ENCODE measurements around the gene GFY.
A peak's percentile ranks its signal among the peaks of the same experiment; 100 is the strongest.
"Not testable (repeated sequence)": the region's sequence is repeated elsewhere in the genome, so short reads cannot be mapped to it uniquely, and the experiment has no call there.

Gene GFY

GRCh38 chr19:49444100-49444700 lies 19.0 kb downstream of the GFY start:
- not testable (repeated sequence) for DNase-seq (ENCODE audit: low spot score)

GRCh38 chr19:49445997-49446396 lies 20.8 kb downstream of the GFY start:
- DNase-seq (ENCODE audit: low spot score) = no peak

GRCh38 chr19:49447485-49448431 lies 22.6 kb downstream of the GFY start:
- no peak for DNase-seq (ENCODE audit: low spot score)

- DNase-seq (ENCODE audit: low spot score) = no peak
Measured at GRCh38 chr19:49448432-49448786, 23.2 kb downstream of the GFY start.

GRCh38 chr19:49450405-49450804 lies 25.2 kb downstream of the GFY start:
- DNase-seq (ENCODE audit: low spot score) = no peak

GRCh38 chr19:49451430-49452181 lies 26.4 kb downstream of the GFY start, which contains the start of gene PIH1D1:
PIH1D1 (minus strand) TSS chr19:49451814; CDS start chr19:49451574, 240 bp downstream.
- peak; percentile 93 for DNase-seq (ENCODE audit: low spot score)

GRCh38 chr19:49453013-49453756 lies 28.0 kb downstream of the GFY start, which contains the start of gene ALDH16A1:
ALDH16A1 (plus strand) TSS chr19:49453225; CDS start chr19:49453332, 107 bp downstream.
- peak; percentile 99 for DNase-seq (ENCODE audit: low spot score)

- no peak for DNase-seq (ENCODE audit: low spot score)
Measured at GRCh38 chr19:49453757-49454240, 28.6 kb downstream of the GFY start.

DNA sequence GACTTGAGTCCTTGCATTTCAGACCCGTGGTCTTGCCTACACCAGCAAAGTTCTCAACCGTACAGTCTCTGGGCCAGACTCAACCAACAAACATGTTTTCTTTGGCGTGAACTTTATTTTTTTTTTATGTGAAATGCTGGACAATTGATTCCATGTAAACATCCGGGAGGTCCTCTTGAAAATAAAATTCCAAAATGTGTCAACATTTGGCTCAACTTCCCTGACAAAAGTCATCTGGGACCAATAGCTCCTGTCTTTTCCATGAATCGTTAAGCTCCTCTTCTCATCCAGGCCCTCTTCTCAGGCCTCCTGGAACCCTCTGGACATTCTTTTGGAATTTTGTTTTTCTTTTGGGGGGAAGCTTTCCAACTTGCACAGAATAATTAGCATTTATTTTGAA lies 30.6 kb downstream of the GFY start:
- DNase-seq (ENCODE audit: low spot score) = no peak

GRCh38 chr19:49456326-49456725 lies 31.1 kb downstream of the GFY start:
- no peak for DNase-seq (ENCODE audit: low spot score)

DNA sequence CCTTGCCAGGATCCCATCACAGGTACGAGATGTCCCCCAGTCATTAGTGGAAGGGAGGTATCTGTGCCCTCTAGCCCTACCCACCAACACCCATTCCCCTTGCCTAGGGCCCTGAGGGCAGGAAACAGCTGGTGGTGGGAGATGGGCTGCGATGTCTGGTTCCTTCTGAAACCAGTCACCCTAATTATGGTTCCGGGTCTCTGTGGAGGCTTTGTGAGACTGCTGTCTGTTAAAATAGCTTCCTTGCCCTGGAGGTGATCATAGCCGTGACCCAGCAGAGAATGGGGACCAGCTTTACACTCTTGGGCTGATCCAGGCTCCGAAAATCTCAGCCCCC lies 33.3 kb downstream of the GFY start:
- no peak for DNase-seq (ENCODE audit: low spot score)

DNA sequence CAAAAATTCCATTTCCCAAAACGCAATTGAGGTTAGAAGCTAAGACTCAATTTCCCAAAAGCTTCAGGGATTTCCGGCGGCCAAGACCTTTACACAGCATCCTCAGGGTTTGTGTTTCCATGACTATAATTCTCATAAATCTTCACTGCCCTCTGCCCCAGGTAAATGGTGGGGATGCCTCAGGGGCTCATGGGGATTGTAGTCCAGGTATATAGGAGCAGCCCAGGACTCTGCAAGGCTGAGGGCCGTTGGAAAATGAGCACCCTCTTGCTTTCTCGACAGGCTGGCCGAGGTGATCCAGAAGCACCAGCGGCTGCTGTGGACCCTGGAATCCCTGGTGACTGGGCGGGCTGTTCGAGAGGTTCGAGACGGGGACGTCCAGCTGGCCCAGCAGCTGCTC lies 34.2 kb downstream of the GFY start:
- DNase-seq (ENCODE audit: low spot score) = no peak

GRCh38 chr19:49461130-49461529 lies 35.9 kb downstream of the GFY start:
- DNase-seq (ENCODE audit: low spot score) = not testable (repeated sequence)

GRCh38 chr19:49461656-49462055 lies 36.5 kb downstream of the GFY start:
- no peak for DNase-seq (ENCODE audit: low spot score)

DNA sequence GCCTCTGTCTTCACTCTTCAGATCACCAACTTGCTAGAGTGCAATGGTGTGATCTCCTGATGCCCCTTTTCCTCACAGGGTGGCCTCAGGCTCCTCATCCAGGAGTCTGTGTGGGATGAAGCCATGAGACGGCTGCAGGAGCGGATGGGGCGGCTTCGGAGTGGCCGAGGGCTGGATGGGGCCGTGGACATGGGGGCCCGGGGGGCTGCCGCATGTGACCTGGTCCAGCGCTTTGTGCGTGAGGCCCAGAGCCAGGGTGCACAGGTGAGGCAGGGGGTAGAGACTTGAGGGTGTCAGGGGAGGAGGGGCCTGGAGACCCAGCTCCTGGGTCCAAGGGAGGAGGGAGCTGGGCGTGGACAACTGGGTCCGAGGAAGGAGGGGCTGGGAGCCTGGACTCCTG lies 37.3 kb downstream of the GFY start:
- no peak for DNase-seq (ENCODE audit: low spot score)

DNA sequence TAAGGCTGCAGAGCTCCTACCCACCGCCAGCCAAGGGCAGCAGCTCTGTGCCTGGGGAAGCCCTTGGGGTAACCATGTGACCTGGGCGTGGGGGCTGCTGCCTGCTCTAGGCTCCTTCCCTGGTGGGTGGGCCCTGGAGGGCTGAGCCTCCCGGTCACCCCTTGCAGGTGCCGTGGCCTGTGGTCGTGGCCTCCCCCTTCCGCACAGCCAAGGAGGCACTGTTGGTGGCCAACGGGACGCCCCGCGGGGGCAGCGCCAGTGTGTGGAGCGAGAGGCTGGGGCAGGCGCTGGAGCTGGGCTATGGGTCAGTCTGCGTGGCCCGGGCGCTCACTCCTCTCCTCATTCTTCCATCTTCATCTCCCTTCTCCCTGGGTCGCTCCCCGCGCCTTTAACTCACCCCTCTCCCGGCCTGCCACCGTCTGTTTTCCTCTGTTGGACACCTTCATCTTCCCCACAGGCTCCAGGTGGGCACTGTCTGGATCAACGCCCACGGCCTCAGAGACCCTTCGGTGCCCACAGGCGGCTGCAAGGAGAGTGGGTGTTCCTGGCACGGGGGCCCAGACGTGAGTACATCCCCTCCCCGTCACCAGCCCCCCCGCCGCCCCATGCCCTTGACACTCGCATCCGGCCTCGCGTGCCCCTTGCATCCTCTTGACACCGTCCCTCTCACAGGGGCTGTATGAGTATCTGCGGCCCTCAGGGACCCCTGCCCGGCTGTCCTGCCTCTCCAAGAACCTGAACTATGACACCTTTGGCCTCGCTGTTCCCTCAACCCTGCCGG lies 39.0 kb downstream of the GFY start:
- DNase-seq (ENCODE audit: low spot score) = no peak

- no peak for DNase-seq (ENCODE audit: low spot score)
Measured at GRCh38 chr19:49465371-49465770, 40.2 kb downstream of the GFY start.

GRCh38 chr19:49468199-49468598 lies 43.0 kb downstream of the GFY start:
- DNase-seq (ENCODE audit: low spot score) = no peak

DNA sequence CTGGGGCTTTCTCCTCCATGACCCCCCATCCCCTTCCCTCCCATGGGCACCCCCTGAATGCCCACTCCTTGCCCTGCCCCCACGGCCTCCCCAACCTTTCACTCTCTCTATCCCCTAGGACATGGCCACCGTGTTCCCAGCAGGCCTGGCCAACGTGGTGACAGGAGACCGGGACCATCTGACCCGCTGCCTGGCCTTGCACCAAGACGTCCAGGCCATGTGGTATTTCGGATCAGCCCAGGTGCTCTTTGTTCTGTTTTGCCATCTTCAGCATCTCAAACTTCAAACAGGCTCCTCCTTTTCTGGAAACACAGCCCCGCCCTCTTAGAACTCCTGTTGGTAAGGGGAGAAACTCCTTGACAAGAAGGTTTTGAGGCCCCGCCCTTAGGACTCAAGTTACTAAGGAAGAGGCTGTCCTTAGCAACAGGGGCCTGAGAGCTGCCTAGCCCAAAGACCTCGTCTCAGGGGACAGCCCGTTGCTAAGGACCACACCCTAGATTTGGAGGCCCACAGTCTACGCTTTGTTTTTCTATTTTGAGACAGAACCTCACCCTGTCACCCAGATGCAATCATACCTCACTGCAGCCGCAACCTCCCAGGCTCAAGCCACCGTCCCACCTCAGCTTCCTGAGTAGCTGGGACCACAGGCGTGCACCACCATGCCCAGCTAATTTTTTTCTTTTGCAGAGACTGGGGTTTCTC lies 43.7 kb downstream of the GFY start:
- DNase-seq (ENCODE audit: low spot score) = peak; percentile 51
